HG02678 (cell line): ENCODE measurements around the gene GRXCR2.
"Not testable (repeated sequence)": the region's sequence is repeated elsewhere in the genome, so short reads cannot be mapped to it uniquely, and the experiment has no call there.

Source experiments
- ATAC-seq: cut with Tn5 transposase; IDR thresholded peaks from one replicate; pipeline ENCODE4 v1.9.1; 2021; ENCODE audit warnings: mild to moderate bottlenecking, moderate library complexity; ENCODE audit not compliant: unreplicated experiment

Gene GRXCR2

GRCh38 chr5:145887976-145888574, 15.3 kb upstream of the GRXCR2 start:
- ATAC-seq, result peak; percentile 54

DNA sequence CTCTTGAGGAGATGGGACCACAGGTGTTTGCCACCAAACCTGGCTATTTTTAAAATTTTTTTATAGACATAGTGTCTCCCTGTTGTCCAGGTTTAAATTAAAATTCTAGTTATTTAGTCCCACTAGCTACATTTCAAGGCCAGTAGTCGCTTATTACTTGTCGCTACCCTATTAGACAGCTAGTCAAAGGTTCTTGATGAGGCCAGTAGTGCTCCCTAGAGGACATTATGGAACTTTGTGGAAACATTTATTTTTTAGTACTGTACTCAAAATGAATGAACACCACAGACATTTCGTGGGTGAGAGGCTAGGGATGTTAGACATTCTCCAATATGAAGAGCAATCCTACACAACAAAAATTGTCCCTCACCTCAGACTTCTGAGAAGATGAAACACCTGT, 14.4 kb upstream of the GRXCR2 start:
- ATAC-seq, result no peak

- no peak for ATAC-seq
Observed at GRCh38 chr5:145874765-145875164, 2.0 kb upstream of the GRXCR2 start.

GRCh38 chr5:145872486-145872885, 328 bp downstream of the GRXCR2 start:
- no peak for ATAC-seq

DNA sequence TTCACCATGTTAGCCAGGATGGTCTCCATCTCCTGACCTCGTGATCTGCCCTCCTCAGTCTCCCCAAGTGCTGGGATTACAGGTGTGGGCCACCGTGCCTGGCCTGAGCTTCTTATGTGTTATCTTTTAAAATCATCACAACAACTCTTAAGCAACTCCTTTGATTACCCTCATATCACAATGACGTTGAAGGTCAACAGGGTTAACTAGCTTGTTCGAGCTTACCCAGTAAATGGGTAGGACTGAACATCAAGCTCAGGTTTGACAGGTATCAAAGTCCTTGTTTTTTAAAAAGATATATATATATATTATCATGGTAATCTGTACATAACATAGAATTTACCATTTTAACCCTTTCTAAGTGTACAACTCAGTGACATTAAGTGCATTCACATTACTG, 3.1 kb downstream of the GRXCR2 start:
- no peak for ATAC-seq

- ATAC-seq, result no peak
Observed at GRCh38 chr5:145867806-145868205, 5.0 kb downstream of the GRXCR2 start.

DNA sequence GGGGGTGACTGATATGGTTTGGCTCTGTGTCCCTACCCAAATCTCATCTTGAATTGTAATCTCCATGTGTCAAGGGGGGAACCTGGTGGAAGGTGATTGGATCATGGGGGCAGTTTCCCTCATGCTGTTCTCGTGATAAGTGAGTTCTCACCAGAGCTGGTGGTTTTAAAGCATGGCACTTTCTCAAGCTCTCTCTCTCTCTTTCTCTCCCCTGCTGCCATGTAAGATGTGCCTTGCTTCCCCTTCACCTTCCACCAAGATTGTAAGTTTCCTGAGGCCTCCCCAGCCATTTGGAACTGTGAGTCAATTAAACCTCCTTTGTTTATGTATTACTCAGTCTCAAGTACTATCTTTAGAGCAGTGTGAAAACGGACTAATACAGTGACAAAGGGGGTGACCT, 8.4 kb downstream of the GRXCR2 start:
- not testable (repeated sequence) for ATAC-seq

GRCh38 chr5:145863003-145863402, 9.8 kb downstream of the GRXCR2 start:
- ATAC-seq, result no peak

- ATAC-seq, result no peak
Observed at GRCh38 chr5:145859897-145860296, 12.9 kb downstream of the GRXCR2 start.

DNA sequence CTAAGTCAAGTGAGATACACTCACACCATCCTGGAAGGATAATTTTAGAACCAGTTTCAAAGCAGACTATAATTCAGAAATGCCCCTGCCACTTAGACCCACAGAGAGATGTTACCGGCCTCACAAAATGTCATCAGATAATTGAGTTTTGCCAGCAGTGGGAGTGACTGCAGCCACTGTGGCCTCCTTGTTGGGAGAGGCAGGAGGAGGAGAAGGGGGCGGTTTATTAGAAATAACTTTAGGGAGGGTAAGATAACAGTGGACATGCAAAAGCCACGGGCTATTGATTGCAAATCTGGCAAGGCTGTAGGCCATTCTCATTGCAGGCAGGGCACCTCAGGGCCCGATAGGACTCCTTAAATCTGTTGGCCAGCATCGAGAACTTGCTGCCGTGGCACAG, 13.4 kb downstream of the GRXCR2 start:
- ATAC-seq, result no peak

GRCh38 chr5:145858959-145859358, 13.9 kb downstream of the GRXCR2 start:
- no peak for ATAC-seq

DNA sequence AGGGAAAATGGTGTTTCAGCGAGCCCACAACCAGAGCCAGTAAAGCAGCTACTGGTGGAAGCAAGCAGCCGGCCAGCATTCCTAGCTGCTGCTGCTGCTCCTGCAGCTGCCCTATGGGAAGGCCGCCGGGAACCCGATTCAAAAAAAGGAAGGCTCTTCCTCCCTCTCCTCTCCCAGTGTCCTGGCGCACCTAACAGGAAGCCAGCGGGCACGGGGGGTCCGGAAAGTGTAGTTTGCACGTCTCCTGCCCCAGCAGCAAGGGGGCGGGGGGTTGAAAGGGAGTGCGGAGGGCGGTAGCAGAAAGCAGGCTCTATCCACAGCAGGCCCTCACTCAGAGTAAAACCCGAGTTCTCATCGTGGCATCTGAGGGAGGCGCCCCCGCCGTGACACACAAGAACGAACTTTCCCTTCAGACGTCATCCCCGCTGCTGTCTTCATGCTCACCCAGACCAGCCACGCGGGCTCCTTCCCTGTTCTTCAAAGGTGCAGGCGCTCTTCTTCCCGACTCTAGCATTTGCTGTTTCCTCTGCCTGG, 16.5 kb downstream of the GRXCR2 start:
- peak; percentile 63 for ATAC-seq

DNA sequence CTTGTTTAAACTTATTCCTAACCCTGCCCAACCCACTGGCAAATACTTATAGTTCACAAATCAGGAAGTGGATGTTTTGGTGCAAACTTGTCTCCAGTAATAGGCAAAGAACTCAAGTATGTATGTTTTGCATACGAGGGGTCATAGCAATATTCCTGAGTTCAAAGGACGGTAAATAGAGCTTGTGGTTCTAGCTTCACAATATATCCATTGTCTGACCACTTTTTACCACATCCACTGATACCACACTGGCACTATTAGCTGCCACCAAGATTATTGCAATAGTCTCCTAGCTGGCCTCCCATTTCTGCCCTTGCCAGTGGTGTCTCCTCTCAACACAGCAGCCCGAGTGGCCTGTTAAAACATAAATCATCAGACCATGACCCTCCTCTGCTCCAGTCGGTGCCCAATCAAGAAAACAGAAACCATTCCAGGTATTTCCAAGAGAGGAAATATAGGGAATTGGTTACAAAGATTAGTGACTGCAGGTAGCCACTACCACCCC, 17.0 kb downstream of the GRXCR2 start:
- no peak for ATAC-seq

GRCh38 chr5:145854651-145855258, 18.1 kb downstream of the GRXCR2 start:
- ATAC-seq, result no peak

GRCh38 chr5:145853781-145854376, 18.9 kb downstream of the GRXCR2 start:
- no peak for ATAC-seq

GRCh38 chr5:145852990-145853389, 19.8 kb downstream of the GRXCR2 start:
- ATAC-seq, result no peak

DNA sequence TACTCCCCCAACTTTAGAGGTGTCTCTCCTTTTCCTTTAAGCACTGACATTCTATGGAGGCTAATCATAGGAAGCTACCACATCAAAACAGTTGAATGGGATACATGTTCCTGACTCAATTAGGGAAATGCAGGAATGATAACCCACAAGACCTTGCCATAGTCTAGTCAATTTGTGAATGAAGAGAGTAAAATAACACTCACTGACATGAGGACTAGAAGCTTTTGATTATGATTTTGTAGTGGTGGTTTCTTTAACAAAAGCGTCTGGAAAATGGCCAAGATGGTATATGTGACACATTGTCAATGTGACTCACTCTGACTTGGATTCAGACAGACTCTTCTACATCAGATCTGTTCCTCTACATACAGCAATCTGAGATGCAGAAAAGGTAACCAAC, 24.0 kb downstream of the GRXCR2 start:
- no peak for ATAC-seq

DNA sequence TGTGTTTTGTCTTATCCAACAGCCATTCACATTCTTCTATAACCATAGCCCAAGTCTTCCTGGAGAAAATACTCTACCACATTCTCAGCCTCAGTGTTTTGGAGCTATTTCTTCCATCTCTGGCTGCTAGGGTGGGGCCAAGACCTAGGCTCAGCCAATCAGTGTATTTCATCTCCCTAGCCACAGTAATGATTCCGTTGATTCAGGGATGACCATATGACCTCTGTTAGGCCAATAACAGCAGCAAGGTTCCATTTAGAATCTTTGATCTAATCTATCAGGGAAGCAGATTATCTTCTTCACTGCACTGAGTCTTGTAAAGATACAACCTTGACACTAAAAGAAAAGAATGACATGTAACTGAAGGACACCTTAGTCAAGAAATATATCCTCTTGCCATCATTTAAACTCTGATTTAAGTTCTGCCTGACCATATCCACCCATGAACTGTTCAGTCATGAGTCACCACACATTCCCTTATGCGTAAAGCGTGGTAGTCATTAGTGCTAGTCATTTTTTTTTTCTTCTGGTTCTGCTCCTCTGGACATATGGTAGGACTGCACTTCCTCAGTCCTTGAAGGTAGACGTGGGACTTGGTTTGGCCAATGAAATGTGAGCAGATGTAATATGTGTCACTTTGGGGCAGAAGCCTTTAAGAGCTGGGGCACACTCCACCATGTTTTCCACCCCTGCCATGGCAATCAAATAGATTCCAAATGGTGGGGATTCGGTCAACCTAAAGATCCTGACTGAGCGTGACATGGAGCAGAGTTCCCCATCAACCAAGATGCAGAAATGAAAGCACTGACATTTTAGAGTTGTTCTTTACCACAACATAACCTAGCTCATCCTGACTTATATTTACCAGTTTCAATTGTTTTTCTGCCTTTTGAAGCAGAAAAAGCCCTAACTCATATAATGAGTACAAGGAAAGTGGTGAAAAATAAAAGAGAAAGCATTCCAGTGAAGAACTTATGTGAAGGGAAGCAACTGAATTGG, 25.0 kb downstream of the GRXCR2 start:
- no peak for ATAC-seq

GRCh38 chr5:145846081-145846480, 26.7 kb downstream of the GRXCR2 start:
- ATAC-seq, result no peak

- ATAC-seq, result no peak
Observed at GRCh38 chr5:145841299-145841698, 31.5 kb downstream of the GRXCR2 start.
